ENCODE data around the gene SLC41A3. TPM values are rescaled to one million over a fixed set of nuclear protein-coding genes. Genes with fewer than 3 reads are reported as not detected.

SLC41A3 gene
- total RNA-seq, 4 donors from 2014 or later, result 21.8 to 31.9 (median 31.1) TPM

DNA sequence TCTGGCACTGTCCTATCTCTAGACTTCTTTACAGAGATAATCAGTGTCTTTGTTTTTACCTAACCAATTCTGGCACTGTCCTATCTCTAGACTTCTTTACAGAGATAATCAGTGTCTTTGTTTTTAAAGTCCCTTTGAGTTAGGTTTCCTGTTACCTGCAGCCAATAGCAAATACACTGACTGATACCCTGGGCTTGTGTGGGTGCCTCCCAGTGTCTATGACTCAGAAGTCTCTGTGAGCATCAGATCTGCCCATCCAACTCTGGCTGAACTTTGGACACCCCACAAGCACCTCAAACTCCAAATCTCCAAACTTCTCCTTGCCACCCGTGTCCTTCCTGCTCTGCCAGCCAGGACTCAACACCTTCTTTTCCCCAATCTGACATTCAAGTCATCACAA is 30.4 kb downstream of the SLC41A3 start:
- TF ChIP-seq, protein P1, sequence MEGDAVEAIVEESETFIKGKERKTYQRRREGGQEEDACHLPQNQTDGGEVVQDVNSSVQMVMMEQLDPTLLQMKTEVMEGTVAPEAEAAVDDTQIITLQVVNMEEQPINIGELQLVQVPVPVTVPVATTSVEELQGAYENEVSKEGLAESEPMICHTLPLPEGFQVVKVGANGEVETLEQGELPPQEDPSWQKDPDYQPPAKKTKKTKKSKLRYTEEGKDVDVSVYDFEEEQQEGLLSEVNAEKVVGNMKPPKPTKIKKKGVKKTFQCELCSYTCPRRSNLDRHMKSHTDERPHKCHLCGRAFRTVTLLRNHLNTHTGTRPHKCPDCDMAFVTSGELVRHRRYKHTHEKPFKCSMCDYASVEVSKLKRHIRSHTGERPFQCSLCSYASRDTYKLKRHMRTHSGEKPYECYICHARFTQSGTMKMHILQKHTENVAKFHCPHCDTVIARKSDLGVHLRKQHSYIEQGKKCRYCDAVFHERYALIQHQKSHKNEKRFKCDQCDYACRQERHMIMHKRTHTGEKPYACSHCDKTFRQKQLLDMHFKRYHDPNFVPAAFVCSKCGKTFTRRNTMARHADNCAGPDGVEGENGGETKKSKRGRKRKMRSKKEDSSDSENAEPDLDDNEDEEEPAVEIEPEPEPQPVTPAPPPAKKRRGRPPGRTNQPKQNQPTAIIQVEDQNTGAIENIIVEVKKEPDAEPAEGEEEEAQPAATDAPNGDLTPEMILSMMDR (IDR thresholded peaks at IDR 0.05; ENCODE audit: low read depth), result no peak

DNA sequence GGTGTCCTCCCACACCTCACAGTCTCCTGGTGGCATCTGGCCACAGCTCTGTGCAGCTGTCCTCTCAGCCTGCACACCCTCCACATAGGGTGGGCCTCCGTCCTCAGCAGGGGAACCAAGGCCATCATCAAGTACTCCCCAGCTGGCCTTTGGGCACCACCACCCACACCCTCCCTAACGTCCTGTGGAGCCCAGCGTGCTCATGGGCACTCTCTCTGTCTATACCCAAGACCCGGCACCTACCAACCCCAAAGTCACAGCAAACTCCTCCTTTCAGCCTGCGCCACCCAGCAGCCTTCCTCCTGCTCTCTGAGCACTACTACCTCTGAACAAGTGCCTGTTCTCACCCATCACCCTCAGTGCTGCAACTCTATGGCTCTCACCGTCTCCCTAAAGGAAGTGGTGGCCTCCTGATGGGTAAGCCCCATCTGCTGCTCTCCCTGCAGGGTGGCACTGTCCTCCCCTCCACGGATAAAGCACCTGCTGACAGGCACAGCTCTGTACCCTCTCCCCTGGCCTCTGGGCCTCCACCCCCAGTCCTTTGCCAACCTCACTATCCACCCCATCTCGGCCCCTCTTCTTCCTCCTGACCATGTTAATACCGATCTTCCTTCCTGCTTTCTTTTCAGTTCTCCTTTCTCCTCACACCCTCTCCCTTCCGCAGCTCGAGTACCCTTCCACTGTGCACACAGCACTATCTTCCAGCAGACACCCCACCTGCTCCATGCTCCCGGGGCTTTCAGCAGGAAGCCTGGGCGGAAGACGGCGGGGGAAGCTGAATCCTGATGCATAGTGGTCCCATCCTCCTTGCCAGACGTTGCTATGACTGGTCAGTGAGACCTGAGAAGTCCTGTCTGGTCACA is 31.5 kb downstream of the SLC41A3 start:
- TF ChIP-seq, protein P1 (IDR thresholded peaks at IDR 0.05; ENCODE audit: low read depth), result no peak

DNA sequence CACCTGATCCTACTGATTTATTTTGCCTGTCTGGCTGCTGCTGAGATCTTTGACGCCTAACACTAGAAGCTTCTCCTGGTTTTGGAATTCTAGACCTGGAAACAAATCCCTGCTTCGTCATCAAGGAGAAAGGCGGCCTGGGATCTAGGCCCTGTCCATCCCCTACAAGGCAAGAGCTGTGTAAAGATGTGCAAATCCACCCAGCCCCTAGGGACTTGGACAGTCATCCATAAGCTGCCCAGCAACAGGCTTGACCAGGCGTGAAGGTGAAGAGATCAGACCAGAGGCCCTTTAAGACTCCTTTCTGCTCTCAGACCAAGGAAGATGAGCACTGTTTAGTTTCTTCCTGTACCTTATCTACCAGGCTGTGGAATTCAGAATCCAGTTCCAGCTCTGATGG is 32.2 kb downstream of the SLC41A3 start:
- TF ChIP-seq, protein P1 (IDR thresholded peaks at IDR 0.05; ENCODE audit: low read depth), result no peak

- TF ChIP-seq, protein P1 (IDR thresholded peaks at IDR 0.05; ENCODE audit: low read depth), result no peak
Measured at GRCh38 chr3:126051234-126051633, 32.7 kb downstream of the SLC41A3 start.

DNA sequence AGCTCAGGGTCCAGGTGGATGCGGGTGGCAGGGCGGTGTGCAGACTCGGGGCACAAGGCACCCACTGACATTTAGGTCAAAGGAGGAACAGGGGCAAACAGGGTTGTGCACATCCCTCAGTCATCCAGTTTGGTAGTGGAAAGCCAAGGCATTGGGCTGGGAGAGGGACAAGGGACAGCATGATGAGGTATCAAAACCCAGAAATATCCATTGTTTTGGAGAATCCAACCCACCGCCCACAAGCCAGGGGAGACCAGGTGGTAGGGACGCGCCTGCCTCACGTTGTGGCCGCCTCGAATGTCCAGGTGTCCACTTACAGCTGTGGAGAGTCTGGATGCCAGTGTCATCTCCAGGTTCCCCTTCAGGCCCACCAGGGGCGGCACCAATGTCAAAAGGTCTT is 33.3 kb downstream of the SLC41A3 start:
- TF ChIP-seq, protein P1 (IDR thresholded peaks at IDR 0.05; ENCODE audit: low read depth), result no peak

- TF ChIP-seq, protein P1 (IDR thresholded peaks at IDR 0.05; ENCODE audit: low read depth), result no peak
Measured at GRCh38 chr3:126050050-126050392, 33.9 kb downstream of the SLC41A3 start.

GRCh38 chr3:126049289-126050049 is 34.5 kb downstream of the SLC41A3 start:
- TF ChIP-seq, protein P1 (IDR thresholded peaks at IDR 0.05; ENCODE audit: low read depth), result no peak

Measured in subcutaneous adipose tissue (tissue), 4 donors.